ENCODE data around the gene TPT1. TPM values are rescaled to one million over a fixed set of nuclear protein-coding genes. Genes with fewer than 3 reads are reported as not detected.
"Not testable (repeated sequence)": the region's sequence is repeated elsewhere in the genome, so short reads cannot be mapped to it uniquely, and the experiment has no call there.

The TPT1 gene
- total and polyA plus RNA-seq, 10 donors: 2,558 to 10,629 (median 4,026) TPM

DNA sequence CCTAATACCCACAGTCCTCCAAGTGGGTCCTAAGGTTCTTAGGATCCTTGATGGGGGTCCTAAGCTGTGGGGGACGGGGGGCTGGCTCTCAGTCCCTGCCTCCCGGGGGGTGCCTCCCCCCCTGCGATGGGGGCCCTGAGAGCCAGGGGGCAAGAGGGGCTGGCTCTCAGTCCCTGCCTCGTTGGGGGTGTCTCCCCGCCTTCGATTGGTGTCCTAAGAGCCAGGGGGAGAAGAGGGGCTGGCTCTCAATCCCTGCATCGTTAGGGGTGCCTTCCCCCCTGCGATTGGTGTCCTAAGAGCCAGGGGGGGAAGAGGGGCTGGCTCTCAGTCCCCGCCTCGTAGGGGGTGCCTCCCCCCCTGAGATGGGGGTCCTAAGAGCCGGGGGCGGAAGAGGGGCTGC is 40.2 kb upstream of the TPT1 start:
- TF ChIP-seq, protein P1, sequence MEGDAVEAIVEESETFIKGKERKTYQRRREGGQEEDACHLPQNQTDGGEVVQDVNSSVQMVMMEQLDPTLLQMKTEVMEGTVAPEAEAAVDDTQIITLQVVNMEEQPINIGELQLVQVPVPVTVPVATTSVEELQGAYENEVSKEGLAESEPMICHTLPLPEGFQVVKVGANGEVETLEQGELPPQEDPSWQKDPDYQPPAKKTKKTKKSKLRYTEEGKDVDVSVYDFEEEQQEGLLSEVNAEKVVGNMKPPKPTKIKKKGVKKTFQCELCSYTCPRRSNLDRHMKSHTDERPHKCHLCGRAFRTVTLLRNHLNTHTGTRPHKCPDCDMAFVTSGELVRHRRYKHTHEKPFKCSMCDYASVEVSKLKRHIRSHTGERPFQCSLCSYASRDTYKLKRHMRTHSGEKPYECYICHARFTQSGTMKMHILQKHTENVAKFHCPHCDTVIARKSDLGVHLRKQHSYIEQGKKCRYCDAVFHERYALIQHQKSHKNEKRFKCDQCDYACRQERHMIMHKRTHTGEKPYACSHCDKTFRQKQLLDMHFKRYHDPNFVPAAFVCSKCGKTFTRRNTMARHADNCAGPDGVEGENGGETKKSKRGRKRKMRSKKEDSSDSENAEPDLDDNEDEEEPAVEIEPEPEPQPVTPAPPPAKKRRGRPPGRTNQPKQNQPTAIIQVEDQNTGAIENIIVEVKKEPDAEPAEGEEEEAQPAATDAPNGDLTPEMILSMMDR (IDR thresholded peaks at IDR 0.05 in 8 of 11, conservative IDR thresholded peaks at IDR 0.05 in 3 of 11): no peak
- no peak for TF ChIP-seq POLR2AphosphoS5 (IDR thresholded peaks at IDR 0.05)
- TF ChIP-seq POLR2A (IDR thresholded peaks at IDR 0.05): no peak
- H3K9me3 ChIP-seq: no peaks in the 10 kb centered on the region
- H3K27me3 ChIP-seq (replicated peaks in 1 of 7): no peaks in the 10 kb centered on the region
- H3K4me3 ChIP-seq: no peak overlapping the region
- H3K27ac ChIP-seq: no peak overlapping the region
- intact Hi-C loops (cut with DNase I; ENCODE audit: low total_unique reads): no loop called here
- no peak for DNase-seq
- no peaks in the 10 kb centered on the region for H3K4me1 ChIP-seq
- WGBS, 5 donors: 89 to 100% (median 93%) methylated on average over 1 to 11 of the region's 12 CpGs; no CpG with 5 or more reads in 2 of the 5 donors
- peaks cover 0 to 22% (median 0%) of the 10 kb centered on the region in 6 donors for H3K36me3 ChIP-seq

DNA sequence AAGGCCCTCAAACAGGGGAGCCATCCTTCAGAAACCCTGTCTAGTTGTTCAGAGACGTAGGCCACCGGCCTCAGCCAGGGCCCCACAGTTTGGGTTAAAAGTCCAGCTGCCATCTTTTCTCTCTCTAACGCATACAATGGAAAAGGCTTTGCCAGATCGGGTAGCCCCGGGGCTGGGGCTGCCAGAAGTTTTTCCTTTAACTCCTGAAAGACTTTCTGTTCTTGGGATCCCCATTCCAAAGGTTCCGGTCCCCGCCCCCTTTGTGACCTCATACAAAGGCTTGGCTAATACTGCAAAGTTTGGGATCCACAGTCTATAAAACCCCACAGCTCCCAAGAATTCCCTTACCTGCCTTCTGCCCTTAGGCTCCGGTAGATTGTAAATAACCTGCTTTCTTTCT is 39.7 kb upstream of the TPT1 start:
- intact Hi-C loops (cut with DNase I; ENCODE audit: low total_unique reads); H3K4me1 ChIP-seq; H3K27me3 ChIP-seq (replicated peaks in 1 of 7); H3K4me3 ChIP-seq; H3K27ac ChIP-seq; DNase-seq; H3K9me3 ChIP-seq: not testable (repeated sequence)
- 82 to 98% (median 91%) methylated on average over 5 to 8 of the region's 8 CpGs for WGBS, 5 donors
- peaks cover 0 to 19% (median 0%) of the 10 kb centered on the region in 6 donors for H3K36me3 ChIP-seq

DNA sequence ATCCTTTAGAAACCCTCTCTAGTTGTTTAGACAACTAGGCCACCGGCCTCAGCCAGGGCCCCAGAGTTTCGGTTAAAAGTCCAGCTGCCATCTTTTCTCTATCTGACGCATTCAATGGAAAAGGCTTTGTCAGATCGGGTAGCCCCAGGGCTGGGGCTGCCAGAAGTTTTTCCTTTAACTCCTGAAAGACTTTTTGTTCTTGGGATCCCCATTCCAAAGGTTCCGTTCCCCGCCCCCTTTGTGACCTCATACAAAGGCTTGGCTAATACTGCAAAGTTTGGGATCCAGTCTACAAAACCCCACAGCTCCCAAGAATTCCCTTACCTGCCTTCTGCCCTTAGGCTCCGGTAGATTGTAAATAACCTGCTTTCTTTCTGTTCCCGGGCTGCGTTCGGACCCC is 38.5 kb upstream of the TPT1 start:
- H3K27ac ChIP-seq; DNase-seq; H3K36me3 ChIP-seq; H3K27me3 ChIP-seq (replicated peaks in 1 of 7); intact Hi-C loops (cut with DNase I; ENCODE audit: low total_unique reads); H3K4me3 ChIP-seq; H3K9me3 ChIP-seq; H3K4me1 ChIP-seq: not testable (repeated sequence)
- WGBS, 5 donors: 93 to 99% (median 97%) methylated on average over 7 to 10 of the region's 10 CpGs

DNA sequence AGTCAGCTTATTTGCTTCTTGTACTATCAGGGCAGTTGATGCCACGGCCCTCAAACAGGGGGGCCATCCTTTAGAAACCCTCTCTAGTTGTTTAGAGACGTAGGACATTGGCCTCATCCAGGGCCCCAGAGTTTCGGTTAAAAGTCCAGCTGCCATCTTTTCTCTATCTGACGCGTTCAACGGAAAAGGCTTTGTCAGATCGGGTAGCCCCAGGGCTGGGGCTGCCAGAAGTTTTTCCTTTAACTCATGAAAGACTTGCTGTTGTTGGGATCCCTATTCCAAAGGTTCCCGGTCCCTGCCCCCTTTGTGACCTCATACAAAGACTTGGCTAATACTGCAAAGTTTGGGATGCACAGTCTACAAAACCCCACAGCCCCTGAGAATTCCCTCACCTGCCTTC is 37.8 kb upstream of the TPT1 start:
- H3K27ac ChIP-seq; H3K4me1 ChIP-seq; H3K9me3 ChIP-seq; intact Hi-C loops (cut with DNase I; ENCODE audit: low total_unique reads); H3K27me3 ChIP-seq (replicated peaks in 1 of 7); H3K4me3 ChIP-seq; H3K36me3 ChIP-seq; DNase-seq: not testable (repeated sequence)
- WGBS, 5 donors: 91 to 96% (median 91%) methylated on average over 8 of the region's 8 CpGs

DNA sequence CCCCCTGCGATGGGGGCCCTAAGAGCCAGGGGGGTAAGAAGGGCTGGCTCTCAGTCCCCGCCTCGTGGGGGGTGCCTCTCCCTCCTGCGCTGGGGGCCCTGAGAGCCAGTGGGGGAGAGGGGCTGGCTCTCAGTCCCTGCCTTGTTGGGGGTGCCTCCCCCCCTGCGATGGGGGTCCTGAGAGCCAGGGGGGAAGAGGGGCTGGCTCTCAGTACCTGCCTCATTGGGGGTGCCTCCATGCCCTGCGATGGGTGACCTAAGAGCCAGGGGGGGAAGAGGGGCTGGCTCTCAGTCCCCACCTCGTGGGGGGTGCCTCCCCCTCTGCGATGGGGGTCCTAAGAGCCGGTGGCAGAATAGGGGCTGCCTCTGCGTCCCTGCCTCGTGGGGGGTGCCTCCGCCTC is 36.3 kb upstream of the TPT1 start:
- WGBS, 5 donors: 90 to 95% (median 93%) methylated on average over 8 to 12 of the region's 12 CpGs; no CpG with 5 or more reads in 2 of the 5 donors
- intact Hi-C loops (cut with DNase I; ENCODE audit: low total_unique reads); H3K4me3 ChIP-seq; DNase-seq; H3K36me3 ChIP-seq; H3K27ac ChIP-seq; H3K9me3 ChIP-seq; H3K4me1 ChIP-seq; H3K27me3 ChIP-seq (replicated peaks in 1 of 7): not testable (repeated sequence)

DNA sequence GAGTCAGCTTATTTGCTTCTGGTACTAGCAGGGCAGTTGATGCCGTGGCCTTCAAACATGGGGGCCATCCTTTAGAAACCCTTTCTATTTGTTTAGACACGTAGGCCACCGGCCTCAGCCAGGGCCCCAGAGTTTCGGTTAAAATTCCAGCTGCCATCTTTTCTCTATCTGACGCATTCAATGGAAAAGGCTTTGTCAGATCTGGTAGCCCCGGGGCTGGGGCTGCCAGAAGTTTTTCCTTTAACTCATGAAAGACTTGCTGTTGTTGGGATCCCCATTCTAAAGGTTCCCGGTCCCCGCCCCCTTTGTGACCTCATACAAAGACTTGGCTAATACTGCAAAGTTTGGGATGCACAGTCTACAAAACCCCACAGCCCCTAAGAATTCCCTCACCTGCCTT is 35.7 kb upstream of the TPT1 start:
- DNase-seq; H3K4me3 ChIP-seq; H3K36me3 ChIP-seq; intact Hi-C loops (cut with DNase I; ENCODE audit: low total_unique reads); H3K4me1 ChIP-seq; H3K9me3 ChIP-seq; H3K27ac ChIP-seq; H3K27me3 ChIP-seq (replicated peaks in 1 of 7): not testable (repeated sequence)
- WGBS, 5 donors: 91 to 97% (median 94%) methylated on average over 8 of the region's 8 CpGs

DNA sequence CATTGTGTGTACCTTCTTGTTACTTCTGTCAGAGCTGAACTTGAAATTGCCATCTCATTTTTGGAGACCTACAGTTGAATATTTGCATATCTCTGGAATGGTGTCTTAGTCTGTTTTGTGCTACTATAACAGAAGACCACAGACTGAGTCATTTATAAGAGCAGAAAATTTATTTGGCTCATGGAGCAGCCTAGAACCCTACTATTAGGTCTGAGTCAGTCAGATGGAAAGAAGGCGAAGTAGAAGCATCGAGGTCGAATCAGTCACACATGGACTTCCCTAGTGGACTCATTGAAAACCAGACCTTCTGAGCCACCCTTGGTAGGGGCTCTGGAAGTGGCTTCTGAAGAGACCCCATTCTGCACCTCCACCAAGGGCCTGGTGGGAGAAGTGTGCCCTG is 33.9 kb upstream of the TPT1 start:
- intact Hi-C loops (cut with DNase I; ENCODE audit: low total_unique reads): no loop called here

More for the DNA sequence above, 33.9 kb upstream of the TPT1 start:
- TF ChIP-seq POLR2A (IDR thresholded peaks at IDR 0.05) (no peak), POLR2AphosphoS5 (IDR thresholded peaks at IDR 0.05) (no peak)
- TF ChIP-seq, protein P1 (IDR thresholded peaks at IDR 0.05 in 8 of 11, conservative IDR thresholded peaks at IDR 0.05 in 3 of 11): no peak
- Histone ChIP-seq H3K4me3 (no peak overlapping the region), H3K4me1 (peaks cover 0 to 18% (median 11%) of the 10 kb centered on the region in 6 donors), H3K9me3 (no peaks in the 10 kb centered on the region), H3K36me3 (peaks cover 0 to 2% (median 0%) of the 10 kb centered on the region in 6 donors), H3K27ac (no peak overlapping the region), H3K27me3 (replicated peaks in 1 of 7) (no peaks in the 10 kb centered on the region)
- 92 to 98% (median 94%) methylated on average over 3 of the region's 3 CpGs for WGBS, 5 donors
- DNase-seq: no peak

Measured in spleen (tissue), 11 donors.